HG03045 (cell line): ENCODE results near the gene SPATA13.
"Not testable (repeated sequence)": the region's sequence is repeated elsewhere in the genome, so short reads cannot be mapped to it uniquely, and the experiment has no call there.

Experiments used
- ATAC-seq: cut with Tn5 transposase; IDR thresholded peaks from one replicate; pipeline ENCODE4 v1.9.1; 2021; ENCODE audit warnings: mild to moderate bottlenecking, moderate library complexity; ENCODE audit not compliant: unreplicated experiment

SPATA13 gene

DNA sequence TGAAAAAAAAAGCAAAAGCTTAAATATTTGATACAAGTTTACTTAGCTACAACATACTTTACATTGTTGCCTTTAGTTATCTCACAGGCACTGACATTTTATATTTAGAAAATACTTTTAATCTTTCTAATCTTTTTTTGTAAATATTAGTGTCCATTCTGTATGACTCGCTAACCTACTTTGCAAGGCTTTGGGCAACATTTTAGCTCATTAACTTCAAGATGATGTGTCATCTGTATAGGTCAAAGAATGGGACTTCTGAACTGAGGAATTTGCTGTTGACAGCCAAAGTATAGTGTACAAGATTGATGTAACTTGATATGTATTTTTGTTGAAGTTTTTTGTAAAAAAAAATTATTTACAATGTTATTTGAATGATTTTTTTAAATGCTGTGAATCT, 146.1 kb downstream of the SPATA13 start:
- ATAC-seq, result no peak

DNA sequence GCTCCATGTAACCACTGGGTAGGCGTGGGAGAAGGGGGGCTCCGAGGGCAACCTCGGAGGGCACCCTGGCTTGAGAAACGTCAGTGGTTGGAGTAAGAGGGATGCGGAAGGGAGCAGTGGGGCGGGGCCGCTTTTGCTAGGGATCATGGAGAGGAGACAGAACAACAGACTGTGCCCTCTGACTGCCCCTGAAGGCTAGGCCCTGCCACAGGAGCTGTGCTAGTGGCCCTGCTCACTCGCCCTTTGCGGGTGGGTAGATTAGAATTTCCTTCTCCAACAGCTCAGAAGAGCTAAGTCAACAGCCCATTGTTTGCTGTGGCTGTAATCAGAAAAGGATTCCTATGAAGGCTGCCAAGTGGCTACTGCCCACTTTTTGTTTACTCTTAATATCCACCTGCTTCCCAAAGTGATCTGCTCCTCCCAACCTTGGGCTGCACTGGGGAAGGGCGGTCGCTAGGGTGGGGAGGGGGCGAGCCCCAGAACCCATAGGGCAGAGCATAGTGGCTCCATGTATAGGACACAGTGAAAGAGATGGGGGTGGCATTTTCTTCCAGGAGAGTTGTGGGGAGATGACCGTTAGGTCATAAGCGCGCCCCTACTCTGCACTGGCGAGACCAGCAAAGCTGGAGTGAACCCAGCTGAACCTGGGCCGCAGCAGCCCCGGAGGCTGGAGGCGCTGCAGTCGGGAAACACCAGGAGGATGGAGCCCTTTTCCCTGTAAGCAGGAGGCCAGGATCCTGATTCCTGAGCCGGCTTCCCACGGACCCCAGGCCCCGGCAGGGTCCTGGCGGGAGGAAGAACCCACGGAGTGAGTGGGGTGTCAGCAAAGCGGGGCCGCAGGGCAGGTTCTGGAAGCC, 146.9 kb downstream of the SPATA13 start:
- ATAC-seq, result no peak

DNA sequence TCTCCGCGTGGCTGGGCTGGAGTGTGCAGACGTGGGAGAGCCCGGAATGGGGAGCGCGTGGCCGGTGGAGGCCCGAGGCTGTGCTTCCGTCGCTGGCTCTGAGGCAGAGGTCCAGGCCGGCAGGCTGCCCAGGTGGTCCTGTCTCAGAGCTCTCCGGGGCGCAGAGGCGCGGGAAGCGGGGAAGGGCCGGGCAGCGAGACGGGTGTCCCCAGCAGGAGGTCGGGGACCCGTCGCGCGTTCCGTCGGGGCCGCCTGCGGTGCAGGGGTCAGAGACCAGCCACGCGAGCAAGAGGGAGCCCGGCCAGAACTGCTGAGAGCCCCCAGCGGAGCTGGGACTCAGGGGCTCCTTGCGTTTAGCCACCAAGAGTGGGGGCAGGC, 147.5 kb downstream of the SPATA13 start:
- ATAC-seq, result no peak

DNA sequence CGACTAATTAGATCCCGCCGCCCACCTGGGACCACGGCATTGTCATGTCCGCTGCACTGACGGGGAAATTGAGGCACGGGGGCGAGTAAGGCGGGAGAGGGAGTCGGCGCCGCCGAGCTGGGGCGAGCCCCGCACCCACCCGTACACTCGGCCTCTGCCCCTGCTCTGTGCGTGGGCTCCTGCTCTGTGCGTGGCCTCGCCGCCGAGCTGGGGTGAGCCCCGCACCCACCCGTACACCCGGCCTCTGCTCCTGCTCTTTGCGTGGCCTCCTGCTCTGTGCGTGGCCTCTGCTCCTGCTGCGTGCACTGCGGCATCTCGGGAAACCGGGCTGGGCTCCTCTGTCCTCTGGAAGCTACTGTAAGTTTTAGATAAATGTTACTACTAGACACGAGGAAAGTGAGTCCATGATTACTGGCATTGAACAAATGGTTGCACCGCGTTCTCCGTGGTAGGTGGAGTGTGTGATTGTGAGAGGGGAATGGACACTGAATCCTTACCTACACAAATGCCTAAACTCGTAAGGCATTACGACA, 148.0 kb downstream of the SPATA13 start:
- no peak for ATAC-seq

DNA sequence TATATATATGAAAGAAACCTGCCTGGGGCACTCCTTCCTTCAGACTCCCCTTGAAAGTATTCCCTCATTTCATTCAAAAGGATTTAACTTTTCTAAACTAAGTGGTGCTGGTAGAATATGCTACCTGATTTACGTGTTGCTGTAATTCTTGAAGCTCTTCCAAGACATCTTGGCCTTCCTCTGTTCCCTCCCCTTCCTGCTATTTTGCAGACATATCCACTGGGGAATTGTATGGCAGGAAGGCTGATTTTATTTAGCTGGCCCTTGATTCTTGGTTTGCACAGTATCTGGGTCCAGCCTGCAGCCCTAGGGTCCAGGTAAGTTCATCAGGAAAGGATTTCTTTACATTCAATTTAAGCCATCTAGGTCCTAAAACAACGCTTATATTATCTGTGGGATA, 148.8 kb downstream of the SPATA13 start, which contains the start of gene C1QTNF9:
Gene C1QTNF9, plus strand, starts transcription at position 281 of the 400 bp plus-strand sequence. CDS start 6,424 bp downstream, outside the sequence.
- not testable (repeated sequence) for ATAC-seq

DNA sequence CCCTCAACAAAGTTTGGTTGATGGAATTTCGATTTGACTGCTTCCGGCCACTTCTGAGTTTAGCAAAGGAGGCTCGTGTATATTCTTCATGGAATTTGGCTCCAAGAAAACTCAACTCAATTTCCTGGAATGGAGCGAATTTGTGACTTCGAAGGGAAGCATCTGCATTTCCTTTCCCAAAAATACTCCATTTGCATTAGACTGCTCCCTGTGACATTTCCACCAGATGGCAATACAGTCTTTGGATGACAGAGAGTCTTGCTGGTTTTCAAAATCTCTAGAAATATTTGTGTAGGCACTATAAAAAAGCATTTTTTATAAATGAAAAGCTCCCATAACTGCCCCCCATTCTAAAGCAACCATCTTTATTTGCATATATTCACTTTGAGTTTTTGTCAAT, 152.9 kb downstream of the SPATA13 start:
- no peak for ATAC-seq

DNA sequence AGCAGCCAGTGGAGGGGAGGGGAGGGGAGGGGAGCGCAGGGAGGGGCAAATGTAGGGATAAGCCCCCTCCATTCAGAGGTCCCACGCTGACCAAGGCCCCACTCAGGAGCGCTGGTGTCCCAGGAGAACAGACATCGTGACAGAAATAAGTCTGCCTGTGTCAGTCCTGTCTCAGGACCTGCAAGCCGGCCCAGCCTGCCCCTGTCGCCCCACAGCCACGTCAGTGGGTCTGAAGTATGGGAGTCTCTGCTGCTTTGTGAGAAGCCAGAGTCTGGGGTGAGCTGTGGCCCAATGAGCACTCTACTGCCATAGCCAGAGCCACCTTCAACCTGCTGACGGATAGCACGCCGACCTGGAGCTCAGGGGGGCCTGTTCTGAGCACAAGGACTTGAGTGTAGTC, 157.3 kb downstream of the SPATA13 start:
- not testable (repeated sequence) for ATAC-seq

DNA sequence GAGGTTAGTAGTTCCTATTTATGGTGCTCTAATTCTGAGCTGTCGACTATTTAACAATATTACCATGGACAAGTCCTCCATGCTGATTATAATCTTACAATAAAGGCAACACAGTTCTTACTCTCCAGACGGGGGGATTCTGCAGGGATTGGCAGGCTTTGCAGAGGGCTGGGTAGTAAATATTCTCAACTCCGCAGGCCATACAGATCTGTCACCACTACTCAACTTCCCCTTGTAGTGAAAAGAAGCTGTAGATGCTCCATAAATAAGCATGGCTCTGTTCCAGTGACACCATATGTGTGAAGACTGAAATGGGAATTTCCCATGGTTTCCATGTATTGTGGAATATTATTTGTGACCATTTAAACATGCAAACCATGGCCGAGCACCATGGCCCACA, 158.4 kb downstream of the SPATA13 start:
- not testable (repeated sequence) for ATAC-seq

DNA sequence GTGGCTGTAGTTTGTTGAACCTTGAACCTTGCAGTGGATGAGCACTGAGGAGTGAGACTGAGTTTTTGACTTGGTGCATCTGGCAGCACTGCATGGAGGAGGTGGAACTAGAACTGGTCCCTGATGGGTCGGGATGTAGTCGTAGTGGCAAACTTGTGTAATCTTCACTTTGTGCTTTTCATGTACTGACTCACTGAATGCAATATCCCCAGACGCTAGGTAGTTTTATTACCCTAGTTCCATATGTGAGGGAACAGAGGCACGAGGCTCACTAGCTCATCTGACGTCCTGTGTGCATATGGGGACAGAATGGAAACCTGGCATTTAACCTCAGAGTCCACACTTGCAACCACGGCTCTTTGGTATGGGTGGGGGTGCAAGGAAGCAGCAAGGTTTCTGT, 159.1 kb downstream of the SPATA13 start:
- not testable (repeated sequence) for ATAC-seq

DNA sequence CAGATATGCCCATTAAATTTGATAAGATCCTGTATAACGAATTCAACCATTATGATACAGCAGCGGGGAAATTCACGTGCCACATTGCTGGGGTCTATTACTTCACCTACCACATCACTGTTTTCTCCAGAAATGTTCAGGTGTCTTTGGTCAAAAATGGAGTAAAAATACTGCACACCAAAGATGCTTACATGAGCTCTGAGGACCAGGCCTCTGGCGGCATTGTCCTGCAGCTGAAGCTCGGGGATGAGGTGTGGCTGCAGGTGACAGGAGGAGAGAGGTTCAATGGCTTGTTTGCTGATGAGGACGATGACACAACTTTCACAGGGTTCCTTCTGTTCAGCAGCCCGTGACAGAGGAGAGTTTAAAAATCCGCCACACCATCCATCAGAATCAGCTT, 160.9 kb downstream of the SPATA13 start:
- not testable (repeated sequence) for ATAC-seq

DNA sequence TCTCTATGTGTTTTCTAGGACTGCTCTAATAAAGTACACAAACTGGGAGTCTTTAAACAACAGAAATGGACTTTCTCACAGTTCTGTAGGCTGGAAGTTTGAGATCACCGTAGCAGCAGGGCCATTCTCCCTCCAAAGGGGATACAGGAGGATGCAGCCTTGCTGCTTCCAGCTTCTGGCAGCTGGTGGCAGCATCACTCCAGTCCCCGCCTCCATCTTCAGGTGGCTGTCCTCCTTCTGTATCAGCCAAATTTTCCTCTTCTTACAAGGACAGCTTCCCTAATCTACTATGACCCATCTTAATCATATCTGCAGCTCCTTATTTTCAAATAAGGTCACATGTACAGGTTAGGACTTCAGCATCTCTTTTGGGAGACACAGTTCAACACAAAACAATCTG, 161.9 kb downstream of the SPATA13 start:
- ATAC-seq, result not testable (repeated sequence)

DNA sequence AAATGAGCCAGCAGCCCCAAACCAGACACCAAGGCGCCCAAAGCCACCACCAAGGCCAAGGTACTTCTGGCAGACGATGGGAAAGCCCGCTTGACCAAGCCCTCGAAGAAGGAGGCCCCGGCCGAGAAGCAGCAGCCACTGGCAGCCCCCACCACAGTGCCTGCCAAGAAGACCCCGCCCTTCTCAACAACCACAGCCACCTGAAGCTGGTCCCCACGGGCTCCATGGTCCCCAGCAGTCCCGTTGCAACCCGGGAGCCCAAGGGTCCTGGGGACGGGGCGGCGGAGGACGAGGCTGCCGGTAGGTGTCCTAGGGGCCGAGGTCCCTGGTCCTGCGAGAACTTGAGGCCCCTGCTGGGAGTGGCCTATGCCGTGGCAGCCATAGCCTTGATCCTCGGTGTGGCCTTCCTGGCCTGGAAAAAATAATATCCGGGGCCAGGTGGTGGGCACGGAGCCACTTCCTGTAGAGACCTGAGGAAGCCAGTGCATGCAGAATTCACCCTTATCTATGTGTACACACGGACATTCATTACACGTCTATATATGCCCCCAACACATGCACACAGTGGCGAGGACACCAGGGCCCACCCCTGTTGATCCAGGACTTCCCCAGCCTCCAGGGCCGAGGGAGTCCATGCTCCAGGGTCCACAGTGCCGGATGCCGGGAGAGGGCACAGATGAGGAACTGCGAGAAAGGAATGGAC, 162.7 kb downstream of the SPATA13 start:
- no peak for ATAC-seq

DNA sequence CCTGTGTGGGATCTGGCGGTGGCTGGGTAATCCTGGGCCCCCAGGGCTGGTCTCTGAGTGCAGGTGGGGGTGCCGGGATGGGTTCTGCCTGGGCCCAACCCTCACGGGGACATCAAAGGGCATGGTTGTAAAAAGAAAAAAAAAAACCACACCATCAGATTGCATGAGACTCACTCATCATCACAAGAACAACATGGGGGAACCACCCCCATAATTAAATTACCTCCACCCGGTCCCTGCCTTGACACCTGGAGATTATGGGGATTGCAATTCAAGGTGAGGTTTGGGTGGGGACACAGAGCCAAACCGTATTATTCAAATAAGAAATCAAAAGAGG, 163.2 kb downstream of the SPATA13 start:
- ATAC-seq, result no peak

DNA sequence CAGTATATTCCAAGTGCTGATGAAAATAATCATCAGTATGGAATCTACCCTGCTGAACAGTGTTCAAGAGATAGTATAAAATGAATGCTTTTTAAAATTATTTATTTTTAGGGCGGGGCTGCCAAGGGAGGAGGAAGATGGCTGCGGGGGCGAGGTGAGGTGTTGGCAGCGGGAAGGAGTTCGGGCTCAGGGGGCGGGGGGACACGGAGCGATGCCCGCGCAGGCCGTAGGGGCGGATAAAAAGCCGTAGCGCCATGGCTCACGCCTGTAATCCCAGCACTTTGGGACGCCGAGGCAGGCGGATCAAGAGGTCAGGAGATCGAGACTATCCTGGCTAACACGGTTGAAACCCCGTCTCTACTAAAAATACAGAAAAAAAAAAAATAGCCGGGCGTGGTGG, 167.1 kb downstream of the SPATA13 start:
- ATAC-seq, result not testable (repeated sequence)

DNA sequence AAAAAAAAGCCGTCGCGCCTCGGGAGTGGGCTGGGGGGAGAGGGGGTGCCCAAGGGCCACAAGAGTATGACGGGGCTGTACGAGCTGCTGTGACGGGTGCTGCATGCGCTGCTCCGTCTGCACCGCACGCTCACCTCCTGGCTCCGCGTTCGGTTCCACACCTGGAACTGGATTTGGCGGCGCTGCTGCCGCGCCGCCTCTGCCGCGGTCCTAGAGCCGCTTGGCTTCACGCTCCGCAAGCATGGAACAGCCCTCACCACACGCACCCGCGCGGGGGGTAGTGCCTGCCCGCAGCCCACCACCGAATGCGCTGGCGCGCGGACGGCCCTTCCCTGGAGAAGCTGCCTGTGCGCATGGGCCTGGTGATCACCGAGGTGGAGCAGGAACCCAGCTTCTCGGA, 167.6 kb downstream of the SPATA13 start:
- no peak for ATAC-seq

DNA sequence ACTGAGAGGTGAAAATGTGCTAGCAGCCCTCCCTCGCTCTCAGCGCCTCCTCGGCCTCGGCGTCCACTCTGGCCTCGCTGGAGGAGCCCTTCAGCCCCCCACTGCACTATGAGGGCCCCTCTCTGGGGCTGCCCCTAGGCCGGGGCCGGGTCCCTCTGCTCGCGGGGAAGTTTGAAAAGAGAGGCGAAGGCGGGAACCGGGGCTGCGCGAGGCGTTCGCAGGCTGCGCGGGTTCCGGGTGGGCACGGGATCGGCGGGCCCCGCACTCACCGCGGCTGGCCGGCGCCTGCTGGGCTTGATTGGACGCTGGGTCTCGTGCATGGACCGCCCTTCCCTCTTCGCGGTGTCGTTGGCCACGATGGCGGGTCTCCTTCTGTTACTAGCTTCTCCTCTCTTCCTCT, 178.2 kb downstream of the SPATA13 start:
- ATAC-seq, result no peak

DNA sequence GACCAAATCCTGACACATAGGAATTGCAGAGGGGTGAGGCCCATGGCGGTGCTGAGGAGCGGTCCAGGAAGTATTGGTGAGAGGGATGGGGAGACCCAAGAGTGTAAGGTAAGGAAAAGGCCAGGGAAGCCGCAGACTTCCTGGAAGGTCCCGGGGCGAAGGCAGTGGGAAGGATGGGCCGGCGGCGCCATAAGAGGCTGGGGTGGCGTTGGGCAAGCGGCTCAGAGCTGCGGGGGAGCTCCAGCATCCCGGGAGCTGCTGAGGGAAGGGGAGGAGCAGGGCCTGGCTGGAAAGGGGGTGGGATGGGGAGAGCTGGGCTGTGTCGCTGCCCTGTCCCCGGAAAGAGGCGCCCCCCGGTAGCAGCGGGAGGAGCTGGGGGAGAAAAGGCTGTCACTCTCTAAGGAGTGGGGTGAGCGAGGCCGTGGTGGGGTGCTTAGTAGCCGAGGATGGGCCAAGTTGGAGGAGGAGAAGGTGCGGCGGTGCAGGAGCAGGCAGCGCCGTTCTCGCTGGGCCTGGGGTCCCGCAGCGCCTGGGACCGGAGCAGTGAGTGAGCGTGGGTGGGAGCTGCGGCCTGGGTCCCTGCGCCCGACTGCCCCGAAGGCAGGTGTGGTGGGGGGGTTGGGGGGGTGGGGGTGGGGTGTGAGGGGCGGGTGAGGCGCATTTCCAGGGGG, 179.6 kb downstream of the SPATA13 start:
- ATAC-seq, result no peak

DNA sequence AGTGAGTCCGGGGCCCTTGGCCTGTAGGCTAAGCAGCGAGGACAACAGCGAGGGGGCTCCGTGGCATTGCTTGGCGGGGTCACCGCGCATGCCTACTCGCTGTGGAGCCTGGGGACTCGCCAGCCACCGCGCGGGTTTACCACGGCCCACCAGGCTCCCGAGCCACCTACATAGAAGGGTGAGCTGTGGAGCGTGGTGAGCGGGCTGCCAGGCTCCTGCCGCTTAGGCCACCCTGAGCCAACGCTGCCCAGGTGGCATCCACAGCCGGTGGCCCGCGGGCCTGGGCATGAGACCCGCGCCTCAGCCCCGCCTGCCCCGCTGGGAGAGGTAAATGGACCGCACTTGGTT, 180.1 kb downstream of the SPATA13 start:
- no peak for ATAC-seq

DNA sequence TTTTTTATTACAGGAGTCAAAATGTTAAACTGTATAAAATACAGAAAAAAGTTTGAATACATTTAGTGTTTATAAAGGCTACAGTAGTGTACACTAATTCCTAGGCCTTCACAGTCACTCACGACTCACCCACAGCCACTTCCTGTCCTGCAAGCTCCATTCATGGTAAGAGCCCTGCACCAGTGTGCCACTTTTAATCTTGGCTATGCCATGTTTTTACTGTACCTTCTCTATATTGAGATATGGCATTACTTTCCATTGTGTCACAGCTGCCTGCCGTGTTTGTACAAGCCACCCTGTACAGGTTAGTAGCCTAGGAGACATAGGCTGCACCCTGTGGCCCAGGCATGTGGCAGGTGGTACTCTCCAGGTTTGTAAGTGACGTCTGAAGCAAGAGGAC, 180.9 kb downstream of the SPATA13 start:
- ATAC-seq, result no peak

DNA sequence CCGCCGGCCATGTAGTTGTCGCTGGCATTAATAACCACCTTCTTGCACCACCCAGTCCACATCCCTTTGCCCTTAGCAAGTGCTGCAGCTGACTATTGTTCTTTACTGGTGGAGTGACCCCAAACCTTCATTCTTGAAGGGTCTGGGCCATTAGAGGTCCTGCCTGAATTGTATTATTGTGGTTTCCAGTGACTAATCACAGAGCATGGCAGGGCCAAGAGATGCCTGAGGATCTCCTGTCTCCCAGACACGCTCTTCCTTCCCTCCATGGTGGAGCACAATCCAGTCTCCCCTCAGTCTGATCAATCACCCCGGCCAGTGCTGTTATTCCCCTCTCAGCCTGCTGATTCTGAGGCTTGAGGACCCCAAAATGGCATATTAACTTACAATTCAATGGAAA, 187.9 kb downstream of the SPATA13 start:
- ATAC-seq, result no peak

DNA sequence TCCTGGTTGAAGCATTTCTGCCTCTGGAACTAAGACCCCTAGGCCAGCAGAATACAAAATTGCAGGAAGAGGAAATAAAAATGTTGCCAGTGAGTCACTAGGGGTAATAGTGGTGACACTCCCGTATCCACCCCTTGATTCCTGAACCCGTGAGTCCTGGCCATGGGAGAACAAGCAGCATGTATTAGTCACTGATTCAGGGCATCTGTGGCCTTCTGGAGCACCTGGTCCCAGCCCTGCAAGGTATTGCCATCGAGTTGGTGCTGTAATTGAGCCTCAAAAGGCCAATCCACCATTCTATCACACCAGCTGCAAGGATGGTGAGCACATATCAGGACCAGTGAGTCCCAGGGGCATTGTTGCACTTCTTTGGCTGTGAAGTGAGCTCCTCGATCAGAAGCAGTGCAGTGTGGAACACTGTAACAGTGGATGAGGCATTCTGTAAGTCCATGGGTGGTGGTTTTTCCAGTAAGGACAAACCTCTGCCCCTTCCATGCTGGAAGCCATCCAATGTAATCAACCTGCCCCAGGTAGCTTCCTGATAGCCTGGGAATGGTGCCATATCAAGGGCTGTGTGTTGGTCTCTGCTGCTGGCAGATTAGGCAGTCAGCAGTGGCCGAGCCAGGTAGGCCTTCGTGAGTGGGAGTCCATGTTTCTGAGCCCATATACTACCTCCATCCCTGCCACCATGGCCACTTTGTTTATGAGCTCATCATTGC, 188.4 kb downstream of the SPATA13 start:
- ATAC-seq, result no peak
